SK-N-SH treated with all-trans-retinoic acid at 6 μM for 48 hours (cell line): ENCODE results near the gene NSD1.

Experiments
- ATAC-seq: fragments of 200-7000 bp; cut with Tn5 transposase; 3 replicates; pipeline ENCODE4 v1.9.1; 2020; ENCODE audit warnings: mild to moderate bottlenecking, moderate library complexity
- ARNTL ChIP-seq: fragments of 450-650 bp; formaldehyde crosslinking; IDR thresholded peaks from 2 replicates; pipeline ENCODE4 v1.5.0; 2020; ENCODE audit warnings: low read depth, mild to moderate bottlenecking, moderate library complexity, borderline replicate concordance
- BACH2 ChIP-seq: fragments of 250-450 bp; sonication (Bioruptor Pico); IDR thresholded peaks from 2 replicates; pipeline ENCODE4 v1.9.0; 2021; ENCODE audit warnings: mild to moderate bottlenecking, borderline replicate concordance
- CSDC2 ChIP-seq: fragments of 250-450 bp; sonication (Bioruptor Pico); IDR thresholded peaks from 2 replicates; pipeline ENCODE4 v1.5.0; 2020; ENCODE audit warnings: mild to moderate bottlenecking, moderate library complexity
- GLIS3 ChIP-seq: fragments of 250-450 bp; sonication (Bioruptor Pico); IDR thresholded peaks from 2 replicates; pipeline ENCODE4 v1.5.0; 2020; ENCODE audit warnings: mild to moderate bottlenecking, moderate library complexity
- ISL1 ChIP-seq: fragments of 250-450 bp; sonication (Bioruptor Pico); IDR thresholded peaks from 2 replicates; pipeline ENCODE4 v2.1.2; 2022; ENCODE audit warnings: mild to moderate bottlenecking, moderate library complexity
- PPARA ChIP-seq: fragments of 250-450 bp; sonication (Bioruptor Pico); IDR thresholded peaks from 2 replicates; pipeline ENCODE4 v1.5.0; 2020; ENCODE audit warnings: mild to moderate bottlenecking, borderline replicate concordance
- RARB ChIP-seq: fragments of 250-450 bp; sonication (Bioruptor Pico); IDR thresholded peaks from 2 replicates; pipeline ENCODE4 v1.8.0; 2021; ENCODE audit warnings: mild to moderate bottlenecking, moderate library complexity
- SNAI2 ChIP-seq: fragments of 250-450 bp; sonication (Bioruptor Pico); IDR thresholded peaks from 2 replicates; pipeline ENCODE4 v1.5.0; 2020; ENCODE audit warnings: mild to moderate bottlenecking, moderate library complexity
- TCF4 ChIP-seq: fragments of 250-450 bp; sonication (Bioruptor Pico); IDR thresholded peaks from 2 replicates; pipeline ENCODE4 v1.8.0; 2021; ENCODE audit warnings: mild to moderate bottlenecking, moderate library complexity, borderline replicate concordance
- TOX ChIP-seq: fragments of 250-450 bp; sonication (Bioruptor Pico); IDR thresholded peaks from 2 replicates; pipeline ENCODE4 v1.8.0; 2021; ENCODE audit warnings: mild to moderate bottlenecking, moderate library complexity, borderline replicate concordance
- ZC3H10 ChIP-seq: fragments of 250-450 bp; sonication (Bioruptor Pico); IDR thresholded peaks from 2 replicates; pipeline ENCODE4 v1.5.1; 2021; ENCODE audit warnings: mild to moderate bottlenecking, moderate library complexity
- ZFP3 ChIP-seq: fragments of 250-450 bp; sonication (Bioruptor Pico); IDR thresholded peaks from 2 replicates; pipeline ENCODE4 v1.5.0; 2020; ENCODE audit warnings: mild to moderate bottlenecking, moderate library complexity
- ZNF565 ChIP-seq: fragments of 450-650 bp; formaldehyde crosslinking; conservative IDR thresholded peaks from 2 replicates; pipeline ENCODE4 v1.5.0; 2020; ENCODE audit warnings: low read depth, mild to moderate bottlenecking, moderate library complexity
- ZNF70 ChIP-seq: fragments of 450-650 bp; formaldehyde crosslinking; IDR thresholded peaks from 2 replicates; pipeline ENCODE4 v1.5.0; 2020; ENCODE audit warnings: mild to moderate bottlenecking, moderate library complexity
- ZNF8 ChIP-seq: fragments of 450-650 bp; formaldehyde crosslinking; IDR thresholded peaks from 2 replicates; pipeline ENCODE4 v1.5.0; 2020; ENCODE audit warnings: mild to moderate bottlenecking, moderate library complexity
- TF ChIP-seq, protein P1 (sequence below): fragments of 250-450 bp; sonication (Bioruptor Pico); IDR thresholded peaks from 2 replicates; pipeline ENCODE4 v1.5.1; 2020; ENCODE audit warnings: low read depth, mild to moderate bottlenecking, moderate library complexity
- TF ChIP-seq, protein P2 (sequence below): fragments of 250-450 bp; sonication (Bioruptor Pico); IDR thresholded peaks from 2 replicates; pipeline ENCODE4 v1.5.1; 2021; ENCODE audit warnings: mild to moderate bottlenecking, moderate library complexity
- TF ChIP-seq, protein P3 (sequence below): fragments of 250-450 bp; sonication (Bioruptor Pico); IDR thresholded peaks from 2 replicates; pipeline ENCODE4 v1.8.0; 2021; ENCODE audit warnings: low read depth, mild to moderate bottlenecking, moderate library complexity, borderline replicate concordance
- TF ChIP-seq, protein P4 (sequence below): fragments of 250-450 bp; sonication (Bioruptor Pico); IDR thresholded peaks from 2 replicates; pipeline ENCODE4 v1.8.0; 2020; ENCODE audit warnings: mild to moderate bottlenecking, moderate library complexity, borderline replicate concordance
- TF ChIP-seq, protein P5 (sequence below): fragments of 250-450 bp; sonication (Bioruptor Pico); IDR thresholded peaks from 2 replicates; pipeline ENCODE4 v1.5.0; 2020; ENCODE audit warnings: mild to moderate bottlenecking, moderate library complexity

NSD1 gene

DNA sequence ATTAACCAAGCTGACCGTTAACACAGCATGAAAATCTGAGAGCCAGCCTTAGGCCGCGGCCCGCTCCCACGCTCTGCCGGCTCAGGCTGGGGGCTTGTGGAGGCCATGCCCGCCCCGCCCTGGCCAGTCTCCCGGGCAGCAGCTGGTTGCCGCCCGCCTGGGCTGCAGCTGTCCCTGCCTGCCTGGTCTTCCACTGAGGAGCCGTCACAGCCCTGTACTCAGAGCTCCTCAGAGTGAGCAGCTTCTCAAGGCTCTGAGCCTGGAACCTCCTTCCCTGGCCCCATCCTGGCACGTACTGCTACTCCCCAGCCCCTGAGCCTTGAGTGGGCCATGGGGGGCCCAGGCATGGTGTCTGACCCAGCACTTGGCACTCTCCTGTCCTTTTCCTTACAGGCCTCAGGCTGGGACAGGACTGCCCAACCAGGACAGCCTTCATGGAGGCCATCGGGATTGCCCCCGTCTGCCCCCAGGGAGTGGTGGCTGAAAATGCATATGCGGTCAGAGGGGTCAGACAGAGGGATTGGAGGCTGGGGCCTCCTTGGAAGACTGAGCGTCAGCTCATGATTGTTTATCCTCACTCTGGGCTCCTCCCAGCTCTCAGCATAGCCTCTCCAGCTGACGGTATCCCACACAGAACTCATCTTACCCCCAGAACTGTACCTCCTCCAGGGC lies 35.0 kb upstream of the NSD1 start:
- TF ChIP-seq, protein P1, sequence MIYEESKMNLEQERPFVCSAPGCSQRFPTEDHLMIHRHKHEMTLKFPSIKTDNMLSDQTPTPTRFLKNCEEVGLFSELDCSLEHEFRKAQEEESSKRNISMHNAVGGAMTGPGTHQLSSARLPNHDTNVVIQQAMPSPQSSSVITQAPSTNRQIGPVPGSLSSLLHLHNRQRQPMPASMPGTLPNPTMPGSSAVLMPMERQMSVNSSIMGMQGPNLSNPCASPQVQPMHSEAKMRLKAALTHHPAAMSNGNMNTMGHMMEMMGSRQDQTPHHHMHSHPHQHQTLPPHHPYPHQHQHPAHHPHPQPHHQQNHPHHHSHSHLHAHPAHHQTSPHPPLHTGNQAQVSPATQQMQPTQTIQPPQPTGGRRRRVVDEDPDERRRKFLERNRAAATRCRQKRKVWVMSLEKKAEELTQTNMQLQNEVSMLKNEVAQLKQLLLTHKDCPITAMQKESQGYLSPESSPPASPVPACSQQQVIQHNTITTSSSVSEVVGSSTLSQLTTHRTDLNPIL (CRISPR knock-in tag) = no peak
- TF ChIP-seq, protein P2, sequence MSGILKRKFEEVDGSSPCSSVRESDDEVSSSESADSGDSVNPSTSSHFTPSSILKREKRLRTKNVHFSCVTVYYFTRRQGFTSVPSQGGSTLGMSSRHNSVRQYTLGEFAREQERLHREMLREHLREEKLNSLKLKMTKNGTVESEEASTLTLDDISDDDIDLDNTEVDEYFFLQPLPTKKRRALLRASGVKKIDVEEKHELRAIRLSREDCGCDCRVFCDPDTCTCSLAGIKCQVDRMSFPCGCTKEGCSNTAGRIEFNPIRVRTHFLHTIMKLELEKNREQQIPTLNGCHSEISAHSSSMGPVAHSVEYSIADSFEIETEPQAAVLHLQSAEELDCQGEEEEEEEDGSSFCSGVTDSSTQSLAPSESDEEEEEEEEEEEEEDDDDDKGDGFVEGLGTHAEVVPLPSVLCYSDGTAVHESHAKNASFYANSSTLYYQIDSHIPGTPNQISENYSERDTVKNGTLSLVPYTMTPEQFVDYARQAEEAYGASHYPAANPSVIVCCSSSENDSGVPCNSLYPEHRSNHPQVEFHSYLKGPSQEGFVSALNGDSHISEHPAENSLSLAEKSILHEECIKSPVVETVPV (CRISPR knock-in tag) = no peak
- TF ChIP-seq GLIS3 (CRISPR knock-in tag) = no peak
- TF ChIP-seq ZFP3 (CRISPR knock-in tag) = no peak
- TF ChIP-seq ZC3H10 (CRISPR knock-in tag) = no peak
- no peak for TF ChIP-seq ZNF565
- no peak for TF ChIP-seq ZNF70 (CRISPR knock-in tag)
- no peak for TF ChIP-seq PPARA (CRISPR knock-in tag)
- TF ChIP-seq, protein P3, sequence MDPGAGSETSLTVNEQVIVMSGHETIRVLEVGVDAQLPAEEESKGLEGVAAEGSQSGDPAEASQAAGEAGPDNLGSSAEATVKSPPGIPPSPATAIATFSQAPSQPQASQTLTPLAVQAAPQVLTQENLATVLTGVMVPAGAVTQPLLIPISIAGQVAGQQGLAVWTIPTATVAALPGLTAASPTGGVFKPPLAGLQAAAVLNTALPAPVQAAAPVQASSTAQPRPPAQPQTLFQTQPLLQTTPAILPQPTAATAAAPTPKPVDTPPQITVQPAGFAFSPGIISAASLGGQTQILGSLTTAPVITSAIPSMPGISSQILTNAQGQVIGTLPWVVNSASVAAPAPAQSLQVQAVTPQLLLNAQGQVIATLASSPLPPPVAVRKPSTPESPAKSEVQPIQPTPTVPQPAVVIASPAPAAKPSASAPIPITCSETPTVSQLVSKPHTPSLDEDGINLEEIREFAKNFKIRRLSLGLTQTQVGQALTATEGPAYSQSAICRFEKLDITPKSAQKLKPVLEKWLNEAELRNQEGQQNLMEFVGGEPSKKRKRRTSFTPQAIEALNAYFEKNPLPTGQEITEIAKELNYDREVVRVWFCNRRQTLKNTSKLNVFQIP = no peak
- no peak for TF ChIP-seq ZNF8 (CRISPR knock-in tag)
- TF ChIP-seq, protein P4, sequence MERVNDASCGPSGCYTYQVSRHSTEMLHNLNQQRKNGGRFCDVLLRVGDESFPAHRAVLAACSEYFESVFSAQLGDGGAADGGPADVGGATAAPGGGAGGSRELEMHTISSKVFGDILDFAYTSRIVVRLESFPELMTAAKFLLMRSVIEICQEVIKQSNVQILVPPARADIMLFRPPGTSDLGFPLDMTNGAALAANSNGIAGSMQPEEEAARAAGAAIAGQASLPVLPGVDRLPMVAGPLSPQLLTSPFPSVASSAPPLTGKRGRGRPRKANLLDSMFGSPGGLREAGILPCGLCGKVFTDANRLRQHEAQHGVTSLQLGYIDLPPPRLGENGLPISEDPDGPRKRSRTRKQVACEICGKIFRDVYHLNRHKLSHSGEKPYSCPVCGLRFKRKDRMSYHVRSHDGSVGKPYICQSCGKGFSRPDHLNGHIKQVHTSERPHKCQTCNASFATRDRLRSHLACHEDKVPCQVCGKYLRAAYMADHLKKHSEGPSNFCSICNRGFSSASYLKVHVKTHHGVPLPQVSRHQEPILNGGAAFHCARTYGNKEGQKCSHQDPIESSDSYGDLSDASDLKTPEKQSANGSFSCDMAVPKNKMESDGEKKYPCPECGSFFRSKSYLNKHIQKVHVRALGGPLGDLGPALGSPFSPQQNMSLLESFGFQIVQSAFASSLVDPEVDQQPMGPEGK (CRISPR knock-in tag) = no peak
- no peak for TF ChIP-seq TCF4
- TF ChIP-seq, protein P5, sequence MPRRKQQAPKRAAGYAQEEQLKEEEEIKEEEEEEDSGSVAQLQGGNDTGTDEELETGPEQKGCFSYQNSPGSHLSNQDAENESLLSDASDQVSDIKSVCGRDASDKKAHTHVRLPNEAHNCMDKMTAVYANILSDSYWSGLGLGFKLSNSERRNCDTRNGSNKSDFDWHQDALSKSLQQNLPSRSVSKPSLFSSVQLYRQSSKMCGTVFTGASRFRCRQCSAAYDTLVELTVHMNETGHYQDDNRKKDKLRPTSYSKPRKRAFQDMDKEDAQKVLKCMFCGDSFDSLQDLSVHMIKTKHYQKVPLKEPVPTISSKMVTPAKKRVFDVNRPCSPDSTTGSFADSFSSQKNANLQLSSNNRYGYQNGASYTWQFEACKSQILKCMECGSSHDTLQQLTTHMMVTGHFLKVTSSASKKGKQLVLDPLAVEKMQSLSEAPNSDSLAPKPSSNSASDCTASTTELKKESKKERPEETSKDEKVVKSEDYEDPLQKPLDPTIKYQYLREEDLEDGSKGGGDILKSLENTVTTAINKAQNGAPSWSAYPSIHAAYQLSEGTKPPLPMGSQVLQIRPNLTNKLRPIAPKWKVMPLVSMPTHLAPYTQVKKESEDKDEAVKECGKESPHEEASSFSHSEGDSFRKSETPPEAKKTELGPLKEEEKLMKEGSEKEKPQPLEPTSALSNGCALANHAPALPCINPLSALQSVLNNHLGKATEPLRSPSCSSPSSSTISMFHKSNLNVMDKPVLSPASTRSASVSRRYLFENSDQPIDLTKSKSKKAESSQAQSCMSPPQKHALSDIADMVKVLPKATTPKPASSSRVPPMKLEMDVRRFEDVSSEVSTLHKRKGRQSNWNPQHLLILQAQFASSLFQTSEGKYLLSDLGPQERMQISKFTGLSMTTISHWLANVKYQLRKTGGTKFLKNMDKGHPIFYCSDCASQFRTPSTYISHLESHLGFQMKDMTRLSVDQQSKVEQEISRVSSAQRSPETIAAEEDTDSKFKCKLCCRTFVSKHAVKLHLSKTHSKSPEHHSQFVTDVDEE = no peak
- TF ChIP-seq ISL1 (CRISPR knock-in tag) = no peak
- TF ChIP-seq BACH2 = no peak
- no peak for TF ChIP-seq SNAI2 (CRISPR knock-in tag)
- no peak for TF ChIP-seq TOX (CRISPR knock-in tag)
- no peak for TF ChIP-seq CSDC2 (CRISPR knock-in tag)
- no peak for TF ChIP-seq ARNTL (CRISPR knock-in tag)
- ATAC-seq = peak; percentile 11; the same call in 1 of the 3 replicates

DNA sequence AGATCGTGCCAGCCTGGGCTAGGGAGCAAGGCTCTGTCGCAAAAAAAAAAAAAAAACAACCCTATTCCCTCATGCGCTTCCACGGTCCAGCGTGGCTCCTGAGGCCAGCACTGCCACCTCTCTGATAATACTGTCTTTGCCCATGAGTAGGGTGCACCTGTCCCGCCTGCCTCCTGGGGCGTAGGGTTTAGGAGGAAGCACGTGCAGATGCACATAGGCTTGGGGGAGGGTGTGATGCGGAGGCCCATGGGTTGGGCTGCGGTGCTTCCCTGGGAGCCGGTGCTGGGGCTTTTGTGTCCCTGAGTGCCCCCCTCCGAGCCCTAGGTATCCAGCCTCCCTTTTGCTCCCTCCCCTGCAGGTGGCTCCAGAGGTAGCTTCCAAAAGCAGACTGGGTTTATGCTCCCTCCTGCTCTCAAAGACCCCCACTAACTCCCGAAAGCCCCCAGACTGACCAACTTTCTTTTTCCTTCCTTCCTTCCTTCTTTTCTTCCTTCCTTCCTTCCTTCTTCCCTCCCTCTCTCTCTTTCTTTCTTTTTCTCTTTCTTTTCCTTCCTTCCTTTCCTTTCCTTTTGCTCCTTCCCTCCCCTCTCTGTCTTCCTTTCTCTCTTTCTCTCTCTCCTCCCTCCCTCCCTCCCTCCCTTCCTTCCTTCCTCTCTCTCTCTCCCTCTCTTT lies 34.0 kb upstream of the NSD1 start:
- ATAC-seq = no peak
- TF ChIP-seq RARB (CRISPR knock-in tag) = no peak
- TF ChIP-seq TOX (CRISPR knock-in tag) = no peak
- TF ChIP-seq ZNF8 (CRISPR knock-in tag) = no peak
- TF ChIP-seq, all 23 proteins: peak for 0

DNA sequence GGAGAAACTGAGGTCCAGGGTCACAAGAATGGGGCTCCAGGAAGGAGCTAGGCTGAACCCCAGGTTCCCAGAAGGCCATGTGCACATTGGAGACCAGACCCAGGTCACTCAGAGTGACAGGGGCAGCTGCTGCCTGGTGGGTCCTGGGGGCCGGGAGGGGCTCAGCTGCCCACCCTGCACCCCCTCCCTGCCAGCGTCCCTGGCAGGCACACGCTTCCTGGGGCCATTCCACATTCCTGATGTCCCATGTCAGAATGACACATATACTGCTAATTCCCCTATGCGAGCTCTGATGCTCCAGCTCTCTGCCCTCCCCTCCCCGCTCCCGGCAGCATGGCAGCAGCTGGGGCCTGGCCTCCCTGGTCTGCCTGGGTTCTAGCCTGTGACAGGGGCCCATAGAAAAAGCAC lies 32.9 kb upstream of the NSD1 start:
- no peak for ATAC-seq
- TF ChIP-seq ZNF565 = no peak
- TF ChIP-seq ISL1 (CRISPR knock-in tag) = no peak
- TF ChIP-seq, protein P4 (CRISPR knock-in tag) = no peak
- TF ChIP-seq, protein P1 (CRISPR knock-in tag) = no peak
- no peak for TF ChIP-seq CSDC2 (CRISPR knock-in tag)
- no peak for TF ChIP-seq TOX (CRISPR knock-in tag)
- TF ChIP-seq, all 23 proteins: peak for 0
